ENCODE results near the gene SUGT1.

GRCh38 chr13:52651897-52652195 lies 790 bp upstream of the SUGT1 start:
- TF ChIP-seq, protein P1, sequence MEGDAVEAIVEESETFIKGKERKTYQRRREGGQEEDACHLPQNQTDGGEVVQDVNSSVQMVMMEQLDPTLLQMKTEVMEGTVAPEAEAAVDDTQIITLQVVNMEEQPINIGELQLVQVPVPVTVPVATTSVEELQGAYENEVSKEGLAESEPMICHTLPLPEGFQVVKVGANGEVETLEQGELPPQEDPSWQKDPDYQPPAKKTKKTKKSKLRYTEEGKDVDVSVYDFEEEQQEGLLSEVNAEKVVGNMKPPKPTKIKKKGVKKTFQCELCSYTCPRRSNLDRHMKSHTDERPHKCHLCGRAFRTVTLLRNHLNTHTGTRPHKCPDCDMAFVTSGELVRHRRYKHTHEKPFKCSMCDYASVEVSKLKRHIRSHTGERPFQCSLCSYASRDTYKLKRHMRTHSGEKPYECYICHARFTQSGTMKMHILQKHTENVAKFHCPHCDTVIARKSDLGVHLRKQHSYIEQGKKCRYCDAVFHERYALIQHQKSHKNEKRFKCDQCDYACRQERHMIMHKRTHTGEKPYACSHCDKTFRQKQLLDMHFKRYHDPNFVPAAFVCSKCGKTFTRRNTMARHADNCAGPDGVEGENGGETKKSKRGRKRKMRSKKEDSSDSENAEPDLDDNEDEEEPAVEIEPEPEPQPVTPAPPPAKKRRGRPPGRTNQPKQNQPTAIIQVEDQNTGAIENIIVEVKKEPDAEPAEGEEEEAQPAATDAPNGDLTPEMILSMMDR (IDR thresholded peaks at IDR 0.05; ENCODE audit: low read length) = no peak
- no peak for TF ChIP-seq EZH2 (IDR thresholded peaks at IDR 0.05; ENCODE audit: borderline replicate concordance, low read length)
